Activated naive CD4-positive, alpha-beta T cell treated with anti-CD3 and anti-CD28 coated beads, Interleukin-2, amount 50 U/mL, for 16 hours (primary cell): ENCODE measurements around the gene KCNG2.
"Not testable (repeated sequence)": the region's sequence is repeated elsewhere in the genome, so short reads cannot be mapped to it uniquely, and the experiment has no call there.

Source experiments
- DNase-seq: peaks from one replicate; pipeline ENCODE4 v3.0.0-alpha.2; 2020

KCNG2 gene

DNA sequence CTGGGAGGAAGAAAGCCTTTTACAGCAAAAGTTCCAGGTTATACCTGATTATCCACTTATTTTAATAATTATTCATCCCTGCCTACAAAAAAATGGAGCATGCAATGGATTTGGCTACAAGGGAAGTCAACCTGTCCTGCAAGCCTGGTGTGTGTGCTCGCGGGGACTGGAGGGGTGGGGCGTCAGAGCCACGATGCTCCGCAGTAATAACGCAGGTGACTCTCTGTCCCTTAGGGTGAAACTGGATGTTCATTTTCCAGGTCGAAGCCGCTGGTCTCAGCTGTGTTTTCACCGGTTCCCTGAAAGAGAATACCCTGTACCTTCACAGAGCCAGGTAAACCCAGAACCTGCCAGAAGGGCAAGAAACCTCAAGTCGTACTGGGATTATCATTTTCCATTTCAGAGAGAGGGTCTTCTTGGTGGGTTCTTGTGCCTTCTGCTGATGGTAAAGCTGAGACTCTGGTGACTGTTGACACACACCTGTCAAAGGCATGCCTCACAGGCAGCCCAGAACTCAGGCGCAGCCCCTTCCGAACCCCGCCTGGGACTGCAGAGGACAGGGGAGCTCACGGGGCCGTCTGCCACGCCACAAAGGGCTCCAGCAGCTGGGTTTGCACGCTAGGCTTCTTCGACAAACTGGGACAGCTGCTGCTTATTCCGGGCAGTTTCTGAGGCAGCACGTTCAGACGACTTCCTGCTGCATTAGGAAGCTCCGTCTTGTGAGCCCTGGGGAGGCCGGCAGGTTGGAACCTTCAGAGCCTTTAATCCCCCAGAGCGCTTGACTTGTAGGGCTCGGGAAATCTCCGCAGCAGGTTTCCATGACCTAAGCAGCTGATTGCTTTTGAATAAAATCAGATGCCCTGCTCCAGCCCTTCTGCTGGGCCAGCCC lies 58.6 kb downstream of the KCNG2 start:
- DNase-seq = no peak

DNA sequence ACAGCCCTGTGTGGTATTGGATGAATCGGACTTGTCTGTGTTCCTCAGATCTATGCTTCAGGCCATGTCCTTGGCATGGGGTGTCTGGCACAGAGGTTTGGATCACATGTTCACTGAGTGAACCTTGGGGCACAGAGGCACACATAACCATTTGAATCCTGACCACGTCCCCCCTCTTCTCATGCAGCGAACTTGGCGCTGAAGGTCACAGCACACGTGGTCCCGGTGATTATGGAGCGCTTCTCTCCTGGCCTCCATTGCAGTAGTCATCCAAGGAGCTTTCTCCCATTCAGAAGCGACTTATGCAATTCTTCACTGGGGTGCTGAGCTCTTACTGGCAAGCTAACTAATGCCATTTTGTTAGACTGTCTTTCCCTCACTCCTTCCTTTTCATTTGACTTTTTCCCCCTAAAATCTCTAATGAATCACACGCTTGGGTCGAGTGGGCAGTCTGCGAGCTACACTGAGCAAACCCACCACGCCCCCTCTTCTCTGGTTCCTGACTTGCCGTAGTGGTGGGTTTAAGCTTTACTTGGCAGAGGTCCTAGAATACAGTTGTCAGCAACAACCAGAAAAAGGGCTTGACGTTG lies 59.4 kb downstream of the KCNG2 start:
- no peak for DNase-seq

DNA sequence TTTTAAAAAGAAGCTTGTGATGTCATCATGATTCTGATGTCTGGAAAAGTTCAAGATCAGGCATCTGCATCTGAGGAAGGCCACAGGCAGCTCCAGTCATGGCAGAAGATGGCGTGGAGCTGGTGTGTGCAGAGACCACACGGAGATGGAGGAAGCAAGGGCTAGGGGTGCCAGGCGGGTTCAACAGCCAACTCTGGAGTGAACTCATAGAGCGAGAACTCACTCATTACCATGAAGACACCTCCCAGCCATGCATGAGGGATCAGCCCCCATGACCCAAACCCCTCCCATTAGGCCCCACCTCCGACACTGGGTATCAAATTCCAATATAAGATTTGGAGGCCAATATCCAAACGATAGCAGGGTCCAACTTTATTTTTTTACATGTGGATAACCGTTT lies 61.6 kb downstream of the KCNG2 start:
- DNase-seq = no peak

DNA sequence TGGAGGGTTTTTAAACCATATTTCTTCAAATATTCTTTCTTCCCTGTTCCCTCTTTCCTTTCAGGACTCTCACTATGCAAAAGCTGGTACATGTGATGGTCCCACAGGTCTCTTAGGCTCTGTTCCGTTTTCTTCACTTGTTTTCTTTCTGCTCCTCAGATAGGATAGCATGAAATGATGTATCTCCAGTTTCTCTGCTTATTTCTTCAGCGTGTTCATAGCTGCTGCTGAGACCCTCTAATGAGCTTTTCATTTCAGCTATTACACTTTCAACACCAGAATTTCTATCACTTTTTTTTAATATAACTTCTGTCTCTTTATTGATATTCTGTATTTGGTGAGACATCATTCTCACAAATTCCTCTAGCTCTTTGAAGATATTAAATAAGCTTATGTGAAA lies 63.9 kb downstream of the KCNG2 start:
- DNase-seq = no peak

DNA sequence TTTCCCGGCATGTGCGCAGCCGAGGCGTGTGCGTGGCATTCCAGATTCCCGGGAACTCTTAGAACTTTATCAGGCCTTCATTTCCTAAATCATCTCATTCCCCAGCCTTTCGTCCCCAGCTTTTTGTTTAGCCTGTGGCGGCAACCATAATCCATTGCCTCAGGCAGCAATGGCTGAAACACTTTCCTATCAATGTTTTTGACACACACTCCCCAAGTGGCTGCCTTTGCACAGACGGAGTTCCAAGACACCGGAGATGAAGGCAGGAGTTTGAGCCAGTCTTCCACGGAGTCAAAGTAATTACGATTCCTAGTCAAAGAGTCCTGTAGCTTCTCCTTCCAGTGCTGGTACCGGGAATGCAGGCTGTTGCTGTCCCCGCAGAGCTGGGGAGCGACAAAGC lies 64.8 kb downstream of the KCNG2 start:
- DNase-seq = no peak

DNA sequence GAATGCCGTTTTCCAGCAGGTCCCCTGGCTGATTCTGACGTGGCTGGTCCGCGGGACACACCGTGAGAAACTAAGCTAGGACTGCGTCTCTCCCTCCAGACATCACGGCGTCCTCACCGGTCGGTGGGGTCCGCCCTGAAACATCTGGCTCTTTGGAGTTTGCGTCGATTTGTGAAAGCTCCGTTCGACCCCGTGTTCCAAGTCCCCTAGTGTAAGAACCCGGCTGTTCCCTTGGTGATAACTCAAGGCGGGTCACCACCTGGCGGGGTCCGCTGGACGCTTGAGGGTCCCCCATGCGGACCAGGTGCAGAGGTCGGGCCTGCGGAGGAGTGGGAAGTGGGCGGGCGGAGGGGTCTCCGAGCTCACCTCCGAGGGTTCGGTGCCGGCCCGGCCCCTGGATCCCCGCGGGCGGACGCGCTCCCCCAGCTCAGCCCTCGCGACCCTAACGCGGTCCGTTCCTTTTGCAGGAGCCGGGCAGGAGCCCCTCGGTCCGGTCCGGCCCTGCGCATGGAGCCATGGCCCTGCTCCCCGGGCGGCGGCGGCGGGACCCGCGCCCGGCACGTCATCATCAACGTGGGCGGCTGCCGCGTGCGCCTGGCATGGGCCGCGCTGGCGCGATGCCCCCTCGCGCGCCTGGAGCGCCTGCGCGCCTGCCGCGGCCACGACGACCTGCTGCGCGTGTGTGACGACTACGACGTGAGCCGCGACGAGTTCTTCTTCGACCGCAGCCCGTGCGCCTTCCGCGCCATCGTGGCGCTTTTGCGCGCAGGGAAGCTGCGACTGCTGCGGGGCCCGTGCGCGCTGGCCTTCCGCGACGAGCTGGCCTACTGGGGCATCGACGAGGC lies 65.6 kb downstream of the KCNG2 start:
- no peak for DNase-seq

DNA sequence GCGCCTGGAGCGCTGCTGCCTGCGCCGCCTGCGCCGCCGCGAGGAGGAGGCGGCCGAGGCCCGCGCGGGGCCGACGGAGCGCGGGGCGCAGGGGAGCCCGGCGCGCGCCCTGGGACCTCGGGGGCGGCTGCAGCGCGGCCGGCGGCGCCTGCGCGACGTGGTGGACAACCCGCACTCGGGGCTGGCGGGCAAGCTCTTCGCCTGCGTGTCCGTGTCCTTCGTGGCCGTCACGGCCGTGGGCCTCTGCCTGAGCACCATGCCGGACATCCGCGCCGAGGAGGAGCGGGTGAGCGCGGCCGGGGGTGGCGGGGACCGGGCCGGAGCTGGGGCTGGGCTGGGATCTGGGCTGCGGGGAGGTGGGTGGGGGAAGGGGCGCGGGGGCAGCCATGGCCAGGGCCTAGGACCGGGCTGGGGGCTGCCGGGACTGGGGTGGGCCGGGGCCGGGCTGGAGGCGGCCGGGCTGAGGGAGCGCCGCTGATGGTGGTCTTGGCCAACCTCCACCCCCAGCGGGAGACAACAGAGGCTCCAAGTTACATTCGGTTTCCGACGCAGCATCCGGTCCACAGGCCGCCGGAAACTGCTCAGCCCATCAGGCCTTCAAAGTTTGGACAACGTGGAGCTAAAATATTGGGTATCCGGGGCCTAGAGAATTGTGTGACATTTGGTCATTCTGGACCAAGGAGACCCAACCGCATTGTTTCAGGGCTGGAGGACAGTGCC lies 66.4 kb downstream of the KCNG2 start:
- DNase-seq = no peak

DNA sequence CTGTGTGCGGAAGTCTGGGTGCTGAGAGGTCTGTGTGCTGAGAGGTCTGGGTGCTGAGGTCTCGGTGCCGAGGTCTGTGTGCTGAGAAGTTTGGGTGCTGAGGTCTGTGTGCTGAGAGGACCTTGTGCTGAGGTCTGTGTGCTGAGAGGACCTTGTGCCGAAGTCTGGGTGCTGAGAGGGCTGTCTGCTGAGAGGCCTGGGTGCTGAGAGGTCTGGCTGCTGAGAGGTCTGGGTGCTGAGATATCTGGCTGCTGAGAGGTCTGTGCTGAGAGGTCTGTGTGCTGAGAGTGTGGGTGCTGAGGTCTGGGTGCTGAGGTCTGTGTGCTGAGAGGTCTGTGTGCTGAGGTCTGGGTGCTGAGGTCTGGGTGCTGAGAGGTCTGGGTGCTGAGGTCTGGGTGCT lies 67.2 kb downstream of the KCNG2 start:
- DNase-seq = not testable (repeated sequence)

DNA sequence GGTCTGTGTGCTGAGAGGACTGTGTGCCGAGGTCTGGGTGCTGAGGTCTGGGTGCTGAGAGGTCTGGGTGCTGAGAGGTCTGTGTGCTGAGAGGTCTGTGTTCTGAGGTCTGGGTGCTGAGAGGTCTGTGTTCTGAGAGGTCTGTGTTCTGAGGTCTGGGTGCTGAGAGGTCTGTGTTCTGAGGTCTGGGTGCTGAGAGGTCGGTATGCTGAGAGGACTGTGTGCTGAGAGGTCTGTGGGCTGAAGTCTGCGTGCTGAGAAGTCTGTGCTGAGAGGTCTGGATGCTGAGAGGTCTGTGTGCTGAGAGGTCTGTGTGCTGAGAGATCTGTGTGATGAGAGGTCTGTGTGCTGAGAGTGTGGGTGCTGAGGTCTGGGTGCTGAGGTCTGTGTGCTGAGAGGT lies 68.2 kb downstream of the KCNG2 start:
- DNase-seq = not testable (repeated sequence)

DNA sequence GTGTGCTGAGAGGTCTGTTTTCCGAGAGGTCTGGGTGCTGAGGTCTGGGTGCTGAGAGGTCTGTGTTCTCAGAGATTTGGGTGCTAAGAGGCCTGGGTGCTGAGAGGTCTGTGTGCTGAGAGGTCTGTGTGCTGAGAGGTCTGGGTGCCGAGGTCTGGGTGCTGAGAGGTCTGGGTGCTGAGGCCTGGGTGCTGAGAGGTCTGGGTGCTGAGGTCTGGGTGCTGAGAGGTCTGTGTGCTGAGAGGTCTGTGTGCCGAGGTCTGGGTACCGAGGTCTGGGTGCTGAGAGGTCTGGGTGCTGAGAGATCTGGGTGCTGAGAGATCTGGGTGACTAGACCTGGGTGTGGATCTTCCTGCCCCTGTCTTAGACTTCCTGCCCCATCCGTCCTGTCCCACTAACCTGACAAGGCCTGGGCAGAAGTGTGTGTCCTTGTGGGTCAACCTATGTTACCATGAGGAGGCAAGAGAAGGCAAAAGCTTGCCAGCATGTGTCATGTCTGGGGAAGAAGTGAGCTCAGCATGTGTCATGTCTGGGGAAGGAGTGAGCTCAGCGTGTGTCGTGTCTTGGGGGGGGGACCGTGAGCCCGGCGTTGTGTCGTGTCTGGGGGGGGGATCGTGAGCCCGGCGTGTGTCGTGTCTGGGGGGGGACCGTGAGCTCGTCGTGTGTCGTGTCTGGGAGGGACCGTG lies 69.3 kb downstream of the KCNG2 start:
- no peak for DNase-seq

DNA sequence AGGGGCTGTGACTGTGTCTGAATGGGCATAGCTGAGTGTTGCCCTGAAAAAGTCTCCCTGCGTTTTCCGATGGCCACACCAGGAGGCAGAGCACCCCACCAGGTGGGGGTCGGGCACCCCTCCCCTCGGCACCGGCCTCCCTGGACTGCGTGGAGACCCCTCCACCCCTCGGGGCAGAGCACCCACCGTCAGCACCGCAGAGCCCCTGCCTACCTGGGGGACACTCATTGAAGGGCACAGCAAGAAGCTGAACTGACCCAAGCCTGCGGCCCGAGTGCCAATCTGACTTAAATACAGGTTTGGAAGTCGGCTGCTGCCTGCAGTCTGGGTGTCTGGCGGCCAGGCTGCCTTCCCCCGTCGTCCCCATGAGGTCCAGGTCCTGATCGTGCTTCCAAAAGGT lies 69.9 kb downstream of the KCNG2 start:
- no peak for DNase-seq

DNA sequence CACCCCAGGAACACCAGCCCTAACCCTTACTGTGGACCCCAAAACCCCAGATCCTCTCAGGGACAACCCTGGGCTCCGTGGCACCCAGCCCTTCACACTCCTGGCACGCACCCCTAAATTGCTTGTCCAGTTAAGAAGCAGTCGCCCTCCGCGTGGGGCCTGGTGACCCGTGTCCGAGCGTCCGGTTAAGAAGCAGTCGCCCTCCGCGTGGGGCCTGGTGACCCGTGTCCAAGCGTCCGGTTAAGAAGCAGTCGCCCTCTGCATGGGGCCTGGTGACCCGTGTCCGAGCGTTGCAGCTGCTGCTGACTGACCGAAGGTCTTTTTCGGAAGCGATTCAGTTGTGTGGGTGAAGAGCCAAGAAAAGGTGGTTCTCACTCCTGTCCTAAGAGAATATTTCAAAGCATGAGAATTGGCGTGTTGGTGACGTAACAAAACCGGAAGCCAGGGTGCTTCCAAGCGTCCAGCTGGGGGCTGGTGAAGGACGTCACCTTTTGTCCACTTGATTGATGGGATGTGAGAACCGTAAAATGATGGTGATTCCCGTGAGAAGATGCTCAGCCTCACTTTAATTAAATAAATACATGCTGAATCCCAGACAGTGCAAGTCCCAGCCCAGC lies 70.5 kb downstream of the KCNG2 start:
- no peak for DNase-seq

DNA sequence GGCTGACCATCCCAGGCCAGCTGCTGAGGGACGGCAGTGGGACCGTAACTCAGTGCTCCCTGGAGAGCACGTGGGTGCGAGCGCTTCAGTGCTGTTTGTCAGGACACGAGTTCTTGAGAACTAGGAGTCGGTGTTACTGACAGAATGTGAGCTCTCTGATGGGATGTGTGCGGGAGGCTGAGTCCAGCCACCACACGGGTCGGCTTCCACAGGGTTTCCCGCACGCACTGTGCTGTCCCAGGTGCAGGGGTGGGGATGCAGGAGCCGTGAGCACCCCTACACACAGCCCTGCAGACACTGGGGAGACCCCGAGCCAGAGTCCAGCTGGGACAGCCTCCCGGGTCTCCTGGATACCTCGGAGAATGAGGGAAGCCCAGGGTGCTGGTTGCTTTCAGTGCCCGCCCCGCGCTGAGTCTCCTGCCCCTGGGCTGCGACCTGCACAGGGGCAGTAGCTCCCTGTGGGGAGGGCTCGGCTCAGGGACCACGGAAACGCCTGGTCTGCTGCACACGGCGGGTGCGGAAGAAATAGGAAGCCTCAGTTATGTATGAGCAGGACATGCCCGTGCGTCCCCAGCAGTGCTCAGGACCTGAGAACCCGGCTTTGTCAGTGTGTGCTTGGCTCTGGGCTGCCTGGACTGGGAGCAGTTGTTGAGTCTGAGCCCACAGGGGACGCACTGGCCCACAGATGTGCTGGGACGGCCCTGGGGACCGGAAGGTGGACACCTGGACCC lies 71.2 kb downstream of the KCNG2 start:
- no peak for DNase-seq

DNA sequence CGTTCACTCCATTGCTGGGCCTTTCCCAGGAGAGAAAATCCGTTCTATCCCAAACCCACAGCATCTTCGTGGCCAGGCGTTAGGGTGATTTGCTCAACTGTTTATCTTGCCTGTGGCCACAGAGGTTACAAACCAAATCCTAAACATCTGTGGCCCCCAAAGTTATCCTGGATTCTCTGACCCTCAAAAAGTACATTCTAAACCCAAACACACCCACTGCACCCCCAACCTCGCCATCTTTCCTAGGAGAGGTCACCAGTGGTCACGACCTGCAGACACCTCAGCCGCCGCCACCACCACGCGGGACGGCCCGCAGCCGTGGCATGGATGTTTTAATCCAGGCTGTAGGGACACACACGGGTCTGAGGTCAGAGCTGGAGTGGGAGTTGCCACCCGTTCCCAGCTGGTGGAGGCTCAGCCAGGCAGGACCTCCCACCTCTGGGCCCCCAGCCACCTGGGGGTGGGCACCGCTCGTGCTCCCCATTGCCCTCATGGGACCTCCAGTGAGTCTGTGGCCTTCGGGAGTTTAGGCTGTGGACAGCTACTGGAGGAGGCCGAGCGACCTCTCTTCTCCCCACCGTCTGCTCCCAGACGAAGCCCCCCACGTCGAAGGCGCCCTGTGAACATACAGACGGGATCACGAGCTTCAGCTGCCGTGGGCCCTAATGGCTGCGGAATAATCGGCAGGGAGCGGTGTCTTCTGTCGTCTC lies 72.0 kb downstream of the KCNG2 start:
- DNase-seq = no peak

DNA sequence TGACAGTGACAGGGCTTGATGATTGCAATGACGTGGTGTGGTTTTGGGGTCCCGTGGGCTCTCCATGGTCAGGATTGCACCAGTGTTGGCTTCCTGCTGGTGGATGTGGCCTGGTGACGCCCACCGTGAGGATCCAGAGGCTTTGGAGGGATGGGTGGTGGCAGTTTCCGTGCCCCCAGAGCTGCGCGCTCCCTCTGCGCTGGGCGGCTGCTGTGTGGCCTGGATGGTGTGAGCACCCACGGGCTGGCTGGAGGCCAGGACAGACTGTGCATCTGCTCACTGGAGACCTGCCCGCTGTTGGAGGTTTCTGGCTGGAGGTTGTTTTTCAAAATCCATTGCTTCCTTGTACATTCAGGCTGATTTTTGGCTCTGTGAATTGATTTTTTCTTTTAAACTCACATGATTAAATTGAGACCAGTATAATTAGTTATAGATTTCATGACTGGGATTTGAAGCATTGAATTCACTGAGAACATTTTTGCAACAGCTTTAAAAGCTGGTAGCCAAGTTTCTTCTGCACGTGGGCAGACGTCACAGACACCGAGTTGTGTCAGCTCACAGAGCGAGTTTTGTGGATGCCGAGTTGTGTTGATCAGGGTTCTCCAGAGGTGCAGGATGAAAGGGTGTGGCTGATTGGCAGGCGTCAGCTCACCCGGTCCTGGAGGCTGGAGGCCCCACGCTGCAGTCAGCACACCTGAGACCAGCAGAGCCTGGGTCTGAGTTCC lies 72.7 kb downstream of the KCNG2 start:
- no peak for DNase-seq

DNA sequence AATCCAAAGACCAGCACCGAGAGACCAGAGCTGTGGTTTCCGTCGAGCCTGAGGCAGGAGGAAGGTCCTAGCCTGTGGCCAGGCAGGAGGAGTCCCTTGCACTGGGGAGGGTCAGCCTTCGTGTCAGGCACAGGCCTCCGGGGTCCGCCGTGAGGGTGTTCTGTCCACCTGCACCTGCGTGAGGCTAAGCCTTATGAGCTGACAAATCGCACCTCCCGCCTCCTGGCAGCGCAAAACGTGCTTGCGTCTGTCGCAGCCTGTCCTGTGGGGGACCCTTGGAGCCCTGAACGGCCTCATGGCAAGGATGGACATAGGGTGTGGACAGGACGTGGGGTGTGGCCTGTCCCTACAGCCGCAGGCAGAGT lies 73.3 kb downstream of the KCNG2 start:
- no peak for DNase-seq

DNA sequence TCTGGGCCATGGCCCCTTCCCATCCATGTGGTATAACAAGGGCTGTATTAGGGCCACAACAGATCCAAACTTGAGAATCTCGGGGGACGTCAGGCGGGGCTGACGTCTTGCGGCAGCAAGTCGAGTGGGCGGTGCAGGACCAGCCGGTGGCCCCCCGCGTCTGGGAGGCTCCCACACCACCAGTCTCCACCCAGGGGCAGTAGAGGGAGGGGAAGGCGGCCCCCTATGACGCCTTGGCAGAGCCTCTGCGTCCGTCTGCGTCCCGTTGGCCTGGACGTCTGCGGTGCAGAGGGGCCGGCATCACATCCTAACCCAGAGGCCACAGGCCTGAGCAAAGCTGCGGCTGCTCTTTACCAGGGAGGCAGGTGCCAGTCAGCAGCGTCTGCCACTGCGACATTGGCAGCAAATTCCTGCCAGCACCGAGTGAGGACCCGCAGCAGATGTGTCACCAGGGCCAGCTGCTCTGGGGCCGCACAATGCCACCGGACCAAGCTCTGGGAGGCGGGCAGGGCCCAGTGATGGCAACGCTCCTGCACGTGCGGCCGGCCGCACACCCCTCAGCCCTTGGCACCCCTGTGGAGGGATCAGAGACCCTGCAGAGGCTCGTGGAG lies 73.8 kb downstream of the KCNG2 start:
- no peak for DNase-seq

DNA sequence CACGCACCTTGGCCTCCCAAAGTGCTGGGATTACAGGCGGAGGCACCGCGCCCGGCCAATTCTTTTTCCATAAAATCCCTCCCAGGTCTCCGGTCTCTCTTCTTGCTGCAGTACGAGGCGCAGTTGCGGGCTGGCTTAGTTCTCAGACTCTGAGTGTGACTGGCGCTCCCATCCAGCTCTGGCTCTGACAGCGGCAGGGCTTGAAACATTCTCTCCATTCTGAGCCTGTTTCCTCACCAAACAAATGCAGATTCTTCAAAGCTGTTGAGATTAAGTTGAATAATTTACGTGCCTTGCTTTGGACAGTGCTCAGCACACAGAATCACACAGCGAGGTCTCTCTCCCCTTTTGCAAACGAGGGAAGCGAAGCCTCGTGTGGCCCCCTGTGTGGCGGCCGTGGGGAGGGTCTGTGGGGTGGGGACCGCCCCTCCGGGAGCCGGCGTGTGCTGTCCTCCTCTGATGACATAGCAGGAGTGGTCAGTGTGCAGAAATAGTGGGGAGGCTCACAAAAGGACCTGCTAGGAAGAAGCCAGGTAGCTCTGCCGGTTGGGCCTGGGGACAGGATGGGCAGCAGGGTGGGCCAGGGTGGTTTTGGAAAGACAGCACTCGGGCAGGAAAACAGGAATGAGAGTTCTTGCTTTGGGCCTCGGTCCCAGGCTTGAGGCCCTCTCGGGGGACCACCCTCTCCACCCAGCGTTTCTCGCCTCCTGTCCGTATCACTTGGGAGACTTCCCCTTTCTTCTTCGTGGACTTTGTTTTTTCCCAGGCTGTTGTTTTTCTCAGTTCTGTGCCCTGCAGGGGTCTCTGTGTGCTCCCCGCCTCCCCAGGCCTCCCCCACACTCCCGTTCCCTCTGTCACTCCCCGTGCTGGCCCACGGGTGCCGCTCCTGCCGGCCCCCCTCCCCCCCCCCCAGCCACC lies 75.0 kb downstream of the KCNG2 start:
- DNase-seq = no peak
